COR-L47 (cell line): ENCODE measurements around the gene VTI1B.

Experiments used
- DNase-seq: peaks from one replicate; lab custom pipeline; 2025; lab: John Stamatoyannopoulos, UW

Gene VTI1B

DNA sequence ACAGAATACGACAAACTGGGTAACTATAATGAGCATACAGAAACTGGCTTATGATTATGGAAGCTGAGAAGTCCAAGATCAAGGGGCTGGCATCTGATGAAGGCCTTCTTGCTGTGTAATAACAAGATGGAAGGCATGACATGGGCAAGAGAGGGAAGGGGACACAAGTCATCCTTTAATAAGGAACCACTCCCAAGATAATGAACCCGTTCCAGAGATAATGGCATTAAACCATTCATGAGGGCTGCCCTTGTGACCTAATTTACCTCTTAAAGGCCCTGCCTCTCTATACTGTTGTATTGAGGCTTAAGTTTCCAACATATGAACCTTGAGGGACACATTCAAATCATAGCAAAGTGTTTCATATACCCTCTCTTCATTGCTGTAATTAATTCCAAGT, 4.6 kb upstream of the VTI1B start:
- DNase-seq = no peak

DNA sequence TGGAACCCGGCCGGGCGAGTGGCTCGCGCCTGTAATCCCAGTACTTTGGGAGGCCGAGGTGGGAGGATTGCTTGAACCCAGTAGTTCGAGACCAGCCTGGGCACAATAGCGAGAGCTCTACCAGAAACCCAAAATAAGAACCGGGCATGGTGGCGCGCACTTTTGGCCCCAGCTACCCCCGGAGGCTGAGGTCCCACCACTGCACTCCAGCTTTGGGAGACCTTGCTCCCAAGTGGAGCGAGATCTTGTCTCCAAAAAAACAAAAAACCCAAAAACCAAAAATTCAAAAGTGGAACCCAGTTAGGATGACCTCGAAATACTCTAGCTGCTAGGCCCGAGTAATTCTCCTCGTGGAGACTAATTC, 769 bp upstream of the VTI1B start:
- no peak for DNase-seq

DNA sequence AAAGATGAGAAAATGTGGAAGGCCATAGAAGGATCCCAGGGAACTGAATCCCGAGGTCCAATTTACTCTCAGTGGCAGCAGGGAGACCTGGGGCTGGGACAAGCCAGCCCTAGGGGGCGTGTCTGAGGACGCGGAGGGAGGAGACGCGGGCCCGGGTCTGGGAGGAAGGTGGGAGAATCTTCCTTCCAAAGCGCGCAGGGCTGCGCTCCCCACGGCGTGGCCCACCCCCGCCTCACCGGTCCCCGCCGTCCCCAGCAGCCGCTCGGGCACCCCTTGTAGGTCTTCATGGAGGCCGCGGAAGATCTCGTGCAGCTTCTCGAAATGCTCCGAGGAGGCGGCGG, 323 bp downstream of the VTI1B start:
- DNase-seq = peak; percentile 43

DNA sequence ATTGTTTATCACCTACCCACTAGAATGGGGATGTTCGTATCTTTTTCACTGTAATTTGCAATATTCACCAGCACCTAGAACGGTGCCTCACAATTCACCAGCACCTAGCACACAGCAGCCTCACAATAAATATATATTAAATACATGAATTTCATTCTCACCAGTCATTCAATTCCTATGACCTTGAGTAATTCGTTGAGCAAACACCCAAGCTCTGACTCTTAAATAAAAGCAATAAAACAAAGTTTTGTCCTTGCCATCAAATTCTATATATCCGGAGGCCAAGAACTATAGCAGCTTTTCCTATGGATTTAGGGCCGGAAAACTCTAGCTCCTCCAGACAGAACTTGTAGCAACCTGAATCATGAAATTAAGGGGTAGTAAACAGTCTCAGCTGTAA, 981 bp downstream of the VTI1B start:
- no peak for DNase-seq

DNA sequence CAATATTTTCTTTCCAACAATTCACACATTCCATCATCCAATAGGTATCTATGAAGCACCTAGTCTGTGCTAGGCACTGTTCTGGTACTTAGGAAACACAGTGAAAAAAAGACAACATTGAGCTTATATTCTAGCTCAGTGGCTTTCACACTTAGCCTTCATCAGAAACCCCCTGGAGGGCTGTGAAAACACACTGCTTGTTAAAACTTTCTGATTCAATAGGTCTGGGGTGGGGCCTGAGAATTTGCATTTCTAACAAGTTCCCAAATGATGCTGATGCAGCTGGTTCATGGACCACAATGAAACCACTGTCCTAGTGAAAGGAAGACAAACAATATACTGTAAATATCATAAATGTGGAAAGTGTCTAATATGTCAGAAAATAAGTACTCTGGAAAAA, 5.9 kb downstream of the VTI1B start:
- DNase-seq = no peak

DNA sequence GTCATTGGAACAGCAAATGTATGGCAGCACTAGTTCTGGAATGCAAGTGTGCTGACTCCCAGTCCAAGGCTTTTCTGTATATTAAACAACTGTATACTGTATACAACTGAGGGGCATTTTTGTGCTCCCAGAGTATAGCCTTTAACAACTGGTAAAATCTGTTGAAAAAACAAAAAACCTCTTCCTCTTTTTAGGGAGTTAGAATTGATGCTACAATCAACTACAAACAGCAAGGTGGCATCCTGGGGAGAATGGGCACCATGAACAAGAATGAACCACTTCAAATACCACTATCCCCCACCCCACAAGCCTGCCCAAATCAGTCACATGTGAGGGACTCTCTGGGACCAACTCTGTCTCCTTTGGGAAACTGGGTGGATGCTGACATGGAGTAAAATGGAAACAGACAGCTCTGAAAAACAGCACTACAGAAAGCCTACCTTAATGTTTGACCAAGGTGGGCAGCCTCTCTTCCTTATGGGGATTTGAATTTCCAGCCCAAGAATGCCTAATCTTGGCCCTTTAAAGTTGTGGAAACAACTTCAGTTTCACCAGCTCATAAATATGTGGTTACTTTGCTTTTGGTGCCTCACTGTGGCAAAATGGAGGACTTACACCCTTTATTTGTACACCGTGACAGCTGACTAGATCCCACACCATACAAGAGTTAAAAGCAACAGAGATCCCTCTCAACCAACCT, 7.5 kb downstream of the VTI1B start:
- DNase-seq = peak; percentile 4

DNA sequence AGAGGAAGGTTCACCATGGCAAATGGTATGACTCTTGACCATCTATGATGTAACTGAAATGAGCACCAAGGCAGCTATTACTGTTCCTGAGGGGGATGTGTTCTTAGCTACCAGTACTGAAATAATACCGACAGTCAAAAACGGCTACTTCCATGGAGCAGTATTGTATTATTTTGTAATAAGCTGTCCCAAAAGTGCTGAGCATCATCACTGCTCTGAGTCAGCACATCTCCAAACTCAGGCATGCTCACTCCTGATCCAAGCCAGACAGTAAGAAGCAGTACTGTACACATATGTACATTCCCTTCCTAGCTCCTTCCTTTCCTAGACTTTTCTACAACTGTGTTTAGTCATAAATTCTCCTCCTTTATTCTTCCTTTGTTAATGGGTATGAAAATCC, 8.6 kb downstream of the VTI1B start:
- DNase-seq = no peak

DNA sequence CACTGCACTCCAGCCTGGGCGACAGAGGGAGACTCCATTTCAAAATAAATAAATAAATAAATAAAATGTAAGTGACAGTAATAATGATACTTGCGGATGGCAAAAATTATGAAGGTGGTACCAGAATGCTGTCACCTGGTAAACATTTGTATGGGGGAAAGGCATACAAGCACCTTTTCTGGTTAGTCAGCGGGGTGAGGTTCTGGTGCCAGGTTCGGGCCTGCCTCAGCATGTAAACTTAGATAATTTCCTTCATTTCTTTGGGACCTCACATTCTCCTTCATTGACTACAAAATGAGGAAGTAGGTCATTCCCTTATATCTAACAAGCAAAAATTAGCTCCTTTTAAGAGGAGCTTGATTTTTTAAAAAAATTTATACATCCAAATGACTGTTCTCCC, 10.8 kb downstream of the VTI1B start:
- DNase-seq = no peak

DNA sequence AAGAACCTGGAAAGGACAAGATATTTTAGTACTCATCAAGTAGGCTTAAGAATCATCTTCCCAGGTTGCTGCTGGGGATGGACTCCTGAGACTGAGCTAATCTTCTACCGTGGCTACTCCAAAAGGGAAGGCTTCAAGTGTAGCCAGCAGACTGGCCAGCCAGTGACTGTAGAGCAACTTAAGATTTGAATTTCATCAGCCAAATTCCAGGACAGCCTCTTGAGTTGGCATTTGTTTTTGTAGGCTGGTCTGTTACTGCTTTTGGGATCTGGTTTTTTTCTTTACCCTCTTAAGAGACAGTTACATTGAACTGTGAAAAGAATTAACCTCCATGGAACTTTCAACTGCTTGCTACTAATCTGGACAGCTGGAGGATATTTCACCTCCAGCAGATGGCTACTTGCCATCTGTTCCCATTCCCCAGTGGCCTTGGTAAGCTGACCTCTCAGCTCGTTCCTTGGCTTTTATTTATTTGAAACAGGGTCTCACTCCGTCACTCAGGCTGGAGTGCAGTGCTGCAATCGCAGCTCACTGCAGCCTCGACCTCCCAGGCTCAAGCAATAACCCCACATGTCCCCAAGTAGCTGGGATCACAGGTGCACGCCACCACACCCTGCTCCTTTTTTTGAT, 20.7 kb downstream of the VTI1B start:
- DNase-seq = no peak

DNA sequence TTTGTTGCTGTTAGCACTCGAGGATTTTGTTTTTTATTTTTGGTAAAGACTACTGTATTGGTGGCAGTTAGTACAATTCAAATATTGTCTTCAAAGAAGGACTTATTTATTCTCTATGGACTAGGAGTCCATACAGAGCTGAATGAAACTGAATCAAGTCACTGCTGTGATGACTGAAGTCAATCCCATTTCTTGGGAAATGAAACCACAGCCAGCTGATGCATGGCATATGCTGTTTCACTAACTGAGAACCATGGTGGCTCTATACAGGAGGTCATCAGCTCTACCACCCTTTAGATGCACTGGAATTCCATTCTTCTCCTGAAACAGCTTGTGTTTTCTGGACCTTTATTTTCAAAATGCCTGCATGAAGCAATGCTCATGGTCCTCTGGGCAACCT, 22.2 kb downstream of the VTI1B start:
- DNase-seq = no peak

DNA sequence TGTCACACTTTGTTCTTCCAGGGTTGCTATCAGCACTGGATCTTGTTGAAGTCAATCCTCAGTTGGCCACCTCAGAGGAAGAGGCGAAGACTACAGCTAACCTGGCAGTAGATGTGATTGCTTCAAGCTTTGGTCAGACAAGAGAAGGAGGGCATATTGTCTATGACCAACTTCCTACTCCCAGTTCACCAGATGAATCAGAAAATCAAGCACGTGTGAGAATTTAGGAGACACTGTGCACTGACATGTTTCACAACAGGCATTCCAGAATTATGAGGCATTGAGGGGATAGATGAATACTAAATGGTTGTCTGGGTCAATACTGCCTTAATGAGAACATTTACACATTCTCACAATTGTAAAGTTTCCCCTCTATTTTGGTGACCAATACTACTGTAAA, 23.7 kb downstream of the VTI1B start:
- no peak for DNase-seq

DNA sequence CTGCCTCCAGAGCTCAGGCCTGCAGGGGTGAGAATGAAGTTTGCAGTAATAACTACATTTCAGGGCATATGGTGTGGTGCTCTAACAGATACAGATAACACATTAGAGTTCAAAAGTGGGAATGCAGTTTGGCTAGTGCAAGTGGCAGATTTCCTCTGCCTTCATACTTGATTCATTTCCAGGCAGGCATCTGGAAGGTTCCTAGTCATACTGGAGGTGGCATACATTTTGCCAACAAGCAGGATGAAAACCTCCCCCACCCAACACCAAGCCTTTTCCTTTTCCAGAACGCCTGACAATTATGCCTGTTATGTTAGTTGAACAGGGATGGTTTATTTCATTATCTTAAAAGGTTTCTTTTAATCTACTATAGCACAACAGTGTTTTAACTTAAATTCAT, 24.3 kb downstream of the VTI1B start:
- DNase-seq = no peak

DNA sequence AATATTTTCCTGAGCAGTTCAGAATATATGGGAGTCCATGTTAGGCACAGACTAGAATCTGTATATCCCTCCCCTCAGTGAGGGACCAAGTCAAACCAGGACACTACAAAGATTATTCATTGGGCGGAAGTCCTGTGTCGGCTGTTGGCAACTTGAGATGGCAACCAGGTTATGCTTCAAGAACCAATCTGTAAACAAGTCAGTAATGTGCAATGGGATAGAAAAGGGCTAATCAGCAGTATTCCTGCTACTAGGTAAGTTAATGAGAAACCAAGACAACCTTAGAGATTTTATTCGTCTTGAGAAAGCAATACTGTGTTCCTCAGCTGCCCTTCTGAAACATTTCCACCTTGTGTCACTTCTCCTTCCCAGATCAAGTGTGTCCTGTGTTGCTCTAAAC, 28.3 kb downstream of the VTI1B start:
- no peak for DNase-seq

DNA sequence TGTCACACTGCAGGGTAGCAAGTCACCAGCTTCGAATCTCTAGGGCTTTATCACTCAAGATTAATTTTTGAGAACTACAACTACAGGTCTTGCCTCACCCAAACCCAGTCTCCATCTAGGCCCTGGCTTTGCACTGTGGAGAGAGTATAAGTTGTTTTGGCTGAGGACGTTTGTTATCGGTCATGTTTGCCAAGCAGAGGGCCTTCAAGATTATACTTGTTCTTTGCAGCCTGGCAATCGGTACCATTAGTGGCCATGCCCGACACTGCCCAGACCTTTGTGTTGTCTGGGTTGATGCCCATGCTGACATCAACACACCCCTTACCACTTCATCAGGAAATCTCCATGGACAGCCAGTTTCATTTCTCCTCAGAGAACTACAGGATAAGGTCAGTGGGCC, 29.0 kb downstream of the VTI1B start:
- no peak for DNase-seq

DNA sequence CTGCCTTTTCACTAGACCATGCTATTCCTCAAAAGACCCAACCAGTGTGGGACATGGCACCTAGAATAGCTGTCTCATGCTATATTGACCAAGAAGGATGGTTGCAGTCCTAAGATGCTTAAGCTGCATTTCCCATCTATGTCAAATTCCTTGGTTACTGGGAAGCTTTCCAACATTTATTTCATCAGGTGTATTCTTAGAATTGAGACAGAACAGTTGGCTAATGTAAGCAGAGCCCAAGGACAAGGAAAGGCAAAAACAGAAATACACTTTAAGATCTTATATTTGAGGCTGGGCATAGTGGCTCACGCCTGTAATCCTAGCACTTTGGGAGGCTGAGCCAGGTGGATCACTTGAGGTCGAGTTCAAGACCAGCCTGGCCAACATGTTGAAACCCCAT, 30.0 kb downstream of the VTI1B start:
- DNase-seq = no peak

DNA sequence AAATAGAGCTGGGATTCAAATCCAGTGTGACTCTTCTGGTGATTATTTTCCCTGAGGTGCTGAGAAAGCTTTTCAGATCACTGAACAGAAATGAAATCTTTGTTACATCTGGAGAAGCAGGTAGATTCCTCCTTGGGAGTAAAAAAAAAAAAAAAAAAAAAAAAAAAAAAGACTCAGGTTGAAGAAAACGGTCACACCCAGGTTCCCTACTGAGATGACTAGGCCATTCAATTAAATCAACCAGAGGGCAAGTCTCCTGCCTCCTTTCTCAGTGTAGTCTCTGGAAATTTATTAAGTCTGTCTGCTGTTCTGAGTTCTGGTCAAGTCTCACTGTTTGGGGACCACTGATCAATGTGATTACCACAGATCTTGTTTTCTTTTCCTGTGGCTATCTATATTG, 30.7 kb downstream of the VTI1B start:
- DNase-seq = no peak

DNA sequence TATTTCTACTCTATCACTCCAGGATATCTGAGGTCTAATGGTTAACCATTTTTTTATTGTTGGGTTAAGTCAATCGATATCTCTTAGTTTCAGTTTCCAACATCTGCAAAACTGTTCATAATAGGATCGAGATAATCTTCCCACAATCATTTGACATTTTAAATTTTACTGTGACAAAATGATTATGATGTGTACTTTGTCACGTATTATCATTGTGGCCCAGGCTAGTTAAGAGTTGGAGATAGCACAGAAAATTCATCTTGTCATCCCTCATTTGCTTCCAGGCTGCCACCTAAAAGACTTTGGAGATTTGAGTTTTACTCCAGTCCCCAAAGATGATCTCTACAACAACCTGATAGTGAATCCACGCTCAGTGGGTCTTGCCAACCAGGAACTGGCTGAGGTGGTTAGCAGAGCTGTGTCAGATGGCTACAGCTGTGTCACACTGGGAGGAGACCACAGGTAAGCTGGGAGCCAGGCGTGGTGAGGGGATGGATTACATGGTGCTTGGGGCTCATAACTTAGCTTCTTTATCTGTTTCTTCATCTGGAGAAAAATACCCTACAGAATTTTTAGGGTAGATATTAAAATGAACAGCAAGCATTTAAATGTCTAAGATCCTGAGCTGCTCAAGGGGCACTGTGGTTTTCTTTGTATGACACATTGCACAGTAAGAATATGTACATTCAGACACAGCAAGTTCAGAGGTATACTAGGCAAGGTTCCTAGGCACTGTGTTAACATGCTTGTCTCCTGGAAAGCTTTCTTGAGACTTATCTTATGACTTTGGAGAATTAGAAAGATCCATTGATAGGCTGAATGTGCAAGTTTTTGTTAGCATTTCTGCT, 32.3 kb downstream of the VTI1B start:
- DNase-seq = no peak

DNA sequence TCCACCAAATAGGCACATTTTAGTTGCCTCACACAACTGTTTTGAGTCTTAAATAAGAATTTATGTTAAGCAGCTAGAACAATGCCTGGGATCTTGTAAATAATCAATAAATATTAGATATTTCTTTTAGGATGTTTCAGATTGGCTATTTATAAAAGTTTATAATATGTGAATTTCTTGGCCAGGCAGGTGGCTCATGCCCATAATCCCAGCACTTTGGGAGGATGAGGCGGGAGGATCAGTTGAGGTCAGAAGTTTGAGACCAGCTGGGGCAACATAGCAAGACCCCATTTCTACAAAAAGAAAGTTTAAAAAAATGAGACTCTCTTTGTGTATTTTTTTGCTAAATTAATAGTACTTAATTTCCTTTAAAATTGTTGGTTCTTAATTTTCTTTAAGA, 33.0 kb downstream of the VTI1B start:
- DNase-seq = no peak

DNA sequence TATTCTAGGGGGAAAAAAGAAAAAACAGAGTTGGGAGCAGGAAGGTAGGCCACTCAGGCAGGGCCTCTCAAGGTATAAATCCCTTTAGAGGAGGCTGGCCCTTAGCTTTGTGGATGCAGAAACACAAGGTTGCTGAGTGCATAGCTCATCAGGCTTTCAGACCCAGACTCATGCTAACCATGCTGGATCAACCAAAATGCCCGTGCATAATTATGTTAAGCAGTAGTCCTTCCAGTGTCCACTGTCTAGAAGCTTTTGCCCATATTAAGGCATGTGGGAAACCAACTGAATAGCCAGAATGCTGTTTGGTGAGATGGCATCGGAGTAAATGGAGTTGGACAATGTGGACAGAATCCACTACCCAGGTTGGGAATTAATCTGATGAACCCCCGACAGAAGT, 35.8 kb downstream of the VTI1B start:
- no peak for DNase-seq

DNA sequence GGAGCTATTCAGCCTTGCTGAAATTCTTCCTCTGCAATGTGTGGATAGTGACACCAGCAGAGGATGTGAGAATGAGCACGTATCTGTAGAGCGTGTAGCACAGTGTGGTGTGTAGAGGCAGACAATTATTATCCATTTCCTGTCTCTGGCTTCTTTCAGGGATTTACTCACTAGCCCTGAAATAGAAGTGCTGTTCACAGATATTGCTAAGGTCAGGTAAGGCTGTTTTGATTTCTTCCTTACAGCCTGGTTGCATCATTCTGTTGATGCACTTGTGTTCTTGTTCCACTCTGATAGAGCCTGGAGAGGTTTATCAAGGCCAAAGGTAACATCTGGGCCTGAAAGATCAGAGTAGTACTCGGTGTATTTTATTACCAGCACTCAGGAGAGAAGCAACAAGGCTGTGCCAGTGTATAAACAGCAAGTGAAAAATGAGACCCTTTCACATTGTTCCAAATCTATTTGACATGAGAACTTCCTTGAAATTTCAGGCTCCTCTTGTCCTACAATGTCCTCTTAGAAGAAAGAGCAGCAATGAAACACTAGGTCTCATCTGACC, 38.0 kb downstream of the VTI1B start:
- no peak for DNase-seq

DNA sequence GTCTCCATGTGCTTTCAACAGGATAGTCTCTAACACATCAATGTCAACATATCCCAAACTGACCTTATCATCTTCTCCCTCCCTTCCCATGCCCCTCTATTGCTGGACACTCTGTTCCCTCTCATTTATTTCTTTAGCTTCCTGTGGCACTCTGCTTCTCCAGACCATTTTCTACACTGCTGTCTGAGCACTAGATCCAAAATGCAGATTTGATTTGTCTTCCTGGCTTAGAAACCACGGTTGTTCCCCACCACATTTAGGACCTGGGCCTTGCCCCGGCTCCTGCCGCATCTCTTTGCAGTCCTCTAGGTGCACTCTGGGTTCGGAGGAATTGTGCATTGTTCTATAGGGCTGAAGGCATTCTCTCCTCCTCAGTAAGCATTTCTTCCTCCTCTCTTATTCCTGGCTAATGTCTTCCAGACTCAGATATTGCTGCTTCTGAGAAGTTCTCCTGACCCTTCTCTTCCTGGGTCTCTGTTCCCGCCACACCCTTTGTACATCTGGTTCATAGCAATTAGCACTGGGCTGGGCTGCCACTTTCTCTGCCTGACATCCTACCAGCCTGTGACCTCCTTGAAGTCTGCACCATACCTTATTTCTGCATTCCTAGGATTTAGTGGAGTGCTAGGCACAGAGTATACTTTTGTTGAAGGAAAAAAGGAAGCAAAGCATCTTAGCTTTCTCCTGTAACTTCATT, 40.8 kb downstream of the VTI1B start:
- DNase-seq = no peak

DNA sequence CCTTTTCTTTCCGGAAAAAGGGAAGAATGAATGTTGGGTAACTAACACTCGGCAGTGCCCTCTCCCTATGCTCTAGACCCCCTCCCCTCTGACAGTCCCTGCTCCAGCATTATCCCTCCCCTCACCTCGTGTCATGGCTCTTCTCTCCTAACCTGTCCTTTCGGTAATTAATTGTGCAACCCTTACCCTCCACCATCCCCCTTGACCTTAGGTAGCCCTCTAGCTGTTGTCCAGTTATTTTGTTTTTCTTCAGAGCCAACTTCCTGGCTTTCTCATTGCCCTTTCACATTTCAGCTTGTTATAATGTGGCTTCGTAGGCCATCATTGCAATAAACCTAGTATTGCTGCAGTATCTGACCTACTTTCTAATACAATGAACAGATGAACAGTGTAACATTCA, 43.5 kb downstream of the VTI1B start:
- no peak for DNase-seq

DNA sequence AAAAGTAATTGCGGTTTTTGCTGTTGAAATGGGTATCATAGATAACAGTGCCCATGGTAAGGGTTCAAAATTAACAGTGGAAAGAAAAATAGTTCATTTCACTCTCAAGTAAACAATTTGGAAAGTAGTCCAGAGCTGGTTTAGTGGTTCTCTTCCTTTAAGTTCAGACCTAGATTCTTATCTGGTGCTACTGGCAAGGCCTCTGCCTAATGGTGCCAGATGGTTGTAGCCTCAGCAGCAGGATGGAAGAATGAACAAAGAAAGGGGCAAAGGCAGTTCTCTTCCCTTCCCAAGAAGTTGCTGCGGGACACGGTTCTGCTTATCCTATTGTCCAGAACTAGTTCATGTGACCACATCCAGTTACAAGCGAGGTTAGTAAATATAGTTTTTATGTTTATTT, 44.2 kb downstream of the VTI1B start:
- no peak for DNase-seq
